ENCODE data around the gene CCDC57.

- TF ChIP-seq, protein P1, sequence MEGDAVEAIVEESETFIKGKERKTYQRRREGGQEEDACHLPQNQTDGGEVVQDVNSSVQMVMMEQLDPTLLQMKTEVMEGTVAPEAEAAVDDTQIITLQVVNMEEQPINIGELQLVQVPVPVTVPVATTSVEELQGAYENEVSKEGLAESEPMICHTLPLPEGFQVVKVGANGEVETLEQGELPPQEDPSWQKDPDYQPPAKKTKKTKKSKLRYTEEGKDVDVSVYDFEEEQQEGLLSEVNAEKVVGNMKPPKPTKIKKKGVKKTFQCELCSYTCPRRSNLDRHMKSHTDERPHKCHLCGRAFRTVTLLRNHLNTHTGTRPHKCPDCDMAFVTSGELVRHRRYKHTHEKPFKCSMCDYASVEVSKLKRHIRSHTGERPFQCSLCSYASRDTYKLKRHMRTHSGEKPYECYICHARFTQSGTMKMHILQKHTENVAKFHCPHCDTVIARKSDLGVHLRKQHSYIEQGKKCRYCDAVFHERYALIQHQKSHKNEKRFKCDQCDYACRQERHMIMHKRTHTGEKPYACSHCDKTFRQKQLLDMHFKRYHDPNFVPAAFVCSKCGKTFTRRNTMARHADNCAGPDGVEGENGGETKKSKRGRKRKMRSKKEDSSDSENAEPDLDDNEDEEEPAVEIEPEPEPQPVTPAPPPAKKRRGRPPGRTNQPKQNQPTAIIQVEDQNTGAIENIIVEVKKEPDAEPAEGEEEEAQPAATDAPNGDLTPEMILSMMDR (conservative IDR thresholded peaks at IDR 0.05; ENCODE audit: low read depth, low read length): no peak
- TF ChIP-seq EZH2 (IDR thresholded peaks at IDR 0.05; ENCODE audit: low read length, unreplicated experiment): no peak
Observed at GRCh38 chr17:82083009-82083408, 129.6 kb downstream of the CCDC57 start.
